GM19452 (cell line): ENCODE measurements around the gene DOK3.

ENCODE experiments used
- ATAC-seq: cut with Tn5 transposase; IDR thresholded peaks from one replicate; pipeline ENCODE4 v1.9.1; 2021; ENCODE audit not compliant: unreplicated experiment

DOK3 gene

GRCh38 chr5:177484902-177485549 is 24.6 kb downstream of the DOK3 start:
- no peak for ATAC-seq

GRCh38 chr5:177483994-177484901 is 25.4 kb downstream of the DOK3 start:
- ATAC-seq, result no peak

GRCh38 chr5:177483042-177483441 is 26.6 kb downstream of the DOK3 start:
- ATAC-seq, result no peak

GRCh38 chr5:177482359-177482795 is 27.2 kb downstream of the DOK3 start:
- no peak for ATAC-seq

- no peak for ATAC-seq
Measured at GRCh38 chr5:177479774-177480173, 29.9 kb downstream of the DOK3 start.

GRCh38 chr5:177478711-177479646 is 30.6 kb downstream of the DOK3 start:
- no peak for ATAC-seq

- no peak for ATAC-seq
Measured at GRCh38 chr5:177477701-177478477, 31.7 kb downstream of the DOK3 start.

- no peak for ATAC-seq
Measured at GRCh38 chr5:177476531-177477233, 32.9 kb downstream of the DOK3 start.

GRCh38 chr5:177475563-177476427 is 33.8 kb downstream of the DOK3 start:
- no peak for ATAC-seq

- ATAC-seq, result no peak
Measured at GRCh38 chr5:177474846-177475562, 34.6 kb downstream of the DOK3 start.

GRCh38 chr5:177474002-177474476 is 35.6 kb downstream of the DOK3 start:
- ATAC-seq, result no peak

GRCh38 chr5:177473443-177474001 is 36.1 kb downstream of the DOK3 start, which contains the start of gene DBN1:
DBN1 (minus strand) TSS chr5:177473634; CDS start chr5:177473521, 113 bp downstream.
- ATAC-seq, result peak; percentile 33

- ATAC-seq, result peak; percentile 51
Measured at GRCh38 chr5:177472460-177473442, 36.9 kb downstream of the DOK3 start.

- ATAC-seq, result no peak
Measured at GRCh38 chr5:177471610-177472356, 37.8 kb downstream of the DOK3 start.

- no peak for ATAC-seq
Measured at GRCh38 chr5:177470759-177471536, 38.7 kb downstream of the DOK3 start.
